DOHH2 (cell line): ENCODE results near the gene UNC79.

Experiments
- H3F3A ChIP-seq: fragments of 200-600 bp; sonication (generic), shearing (Covaris generic); 2 replicates; pipeline ENCODE4 v1.6.0; 2016; ENCODE audit warnings: antibody characterized with exemption, mild to moderate bottlenecking; ENCODE audit not compliant: control insufficient read depth, insufficient read depth
- H3K27ac ChIP-seq: fragments of 200-600 bp; sonication (generic); 2 replicates; pipeline ENCODE4 v1.5.1; 2014; ENCODE audit warnings: low read depth, mild to moderate bottlenecking, low read length, moderate library complexity
- H3K27me3 ChIP-seq: fragments of 200-600 bp; sonication (generic); 2 replicates; pipeline ENCODE4 v1.6.1; 2014; ENCODE audit warnings: mild to moderate bottlenecking, low read length, mixed read lengths; ENCODE audit not compliant: control insufficient read depth
- H3K36me3 ChIP-seq: fragments of 200-600 bp; sonication (generic); 2 replicates; pipeline ENCODE4 v1.6.1; 2014; ENCODE audit warnings: mild to moderate bottlenecking, low read length, moderate library complexity, mixed read lengths; ENCODE audit not compliant: control insufficient read depth
- H3K4me1 ChIP-seq: fragments of 200-600 bp; sonication (generic); 2 replicates; pipeline ENCODE4 v1.6.1; 2014; ENCODE audit warnings: mild to moderate bottlenecking, low read length, mixed read lengths; ENCODE audit not compliant: control insufficient read depth
- H3K4me2 ChIP-seq: fragments of 200-600 bp; sonication (generic); 2 replicates; pipeline ENCODE4 v1.6.0; 2014; ENCODE audit warnings: mild to moderate bottlenecking, low read length, moderate library complexity
- H3K4me3 ChIP-seq: fragments of 200-600 bp; sonication (generic); 2 replicates; pipeline ENCODE4 v1.5.1; 2014; ENCODE audit warnings: mild to moderate bottlenecking, low read length, mixed read lengths
- H3K79me2 ChIP-seq: fragments of 200-600 bp; sonication (generic); 2 replicates; pipeline ENCODE4 v1.6.1; 2014; ENCODE audit warnings: mild to moderate bottlenecking, low read length, mixed read lengths; ENCODE audit not compliant: control insufficient read depth
- H3K9me2 ChIP-seq: fragments of 200-600 bp; sonication (generic); replicated peaks from 2 replicates; pipeline ENCODE4 v1.6.1; 2014; ENCODE audit warnings: mild to moderate bottlenecking, low read length, mixed read lengths; ENCODE audit not compliant: control insufficient read depth
- H3K9me3 ChIP-seq: fragments of 200-600 bp; sonication (generic); 2 replicates; pipeline ENCODE4 v1.6.1; 2014; ENCODE audit warnings: antibody characterized with exemption, low read length, mixed read lengths; ENCODE audit not compliant: control insufficient read depth, insufficient read depth
- H4K20me1 ChIP-seq: fragments of 200-600 bp; sonication (generic); 2 replicates; pipeline ENCODE4 v1.6.0; 2014; ENCODE audit warnings: low read depth, mild to moderate bottlenecking, antibody characterized with exemption, low read length, moderate library complexity; ENCODE audit not compliant: control insufficient read depth, insufficient read depth
- CTCF ChIP-seq: fragments of 200-600 bp; sonication (generic); IDR thresholded peaks from one replicate; pipeline ENCODE4 v1.5.1; 2014; ENCODE audit warnings: antibody characterized with exemption, mild to moderate bottlenecking, low read depth, low read length; ENCODE audit not compliant: poor library complexity, severe bottlenecking
- EZH2phosphoT487 ChIP-seq: fragments of 200-600 bp; sonication (generic); IDR thresholded peaks from 2 replicates; pipeline ENCODE4 v1.6.1; 2017; ENCODE audit warnings: borderline replicate concordance, mild to moderate bottlenecking, antibody characterized with exemption, low read length, moderate library complexity, mixed read lengths

The UNC79 gene

GRCh38 chr14:93727917-93728650, 297.3 kb downstream of the UNC79 start:
- Histone ChIP-seq H3K4me3 (no peak overlapping the region), H3K36me3 (no peaks in the 10 kb centered on the region), H3F3A (no peaks in the 10 kb centered on the region), H3K27ac (no peak overlapping the region), H3K27me3 (no peaks in the 10 kb centered on the region), H4K20me1 (no peaks in the 10 kb centered on the region), H3K9me3 (no peaks in the 10 kb centered on the region), H3K79me2 (no peaks in the 10 kb centered on the region), H3K4me2 (no peak overlapping the region), H3K9me2 (no peaks in the 10 kb centered on the region), H3K4me1 (no peaks in the 10 kb centered on the region)
- TF ChIP-seq EZH2phosphoT487 (no peak), CTCF (no peak)

GRCh38 chr14:93728651-93729016, 297.9 kb downstream of the UNC79 start:
- Histone ChIP-seq H3K27me3 (no peaks in the 10 kb centered on the region), H3K4me1 (no peaks in the 10 kb centered on the region), H3K9me2 (no peaks in the 10 kb centered on the region), H3K27ac (no peak overlapping the region), H3K4me3 (no peak overlapping the region), H3K9me3 (no peaks in the 10 kb centered on the region), H4K20me1 (no peaks in the 10 kb centered on the region), H3K79me2 (no peaks in the 10 kb centered on the region), H3F3A (no peaks in the 10 kb centered on the region), H3K4me2 (no peak overlapping the region), H3K36me3 (no peaks in the 10 kb centered on the region)
- TF ChIP-seq EZH2phosphoT487 (no peak), CTCF (no peak)

- Histone ChIP-seq H3F3A (no peaks in the 10 kb centered on the region), H3K27ac (no peak overlapping the region), H3K27me3 (no peaks in the 10 kb centered on the region), H3K79me2 (no peaks in the 10 kb centered on the region), H4K20me1 (no peaks in the 10 kb centered on the region), H3K9me3 (no peaks in the 10 kb centered on the region), H3K4me1 (no peaks in the 10 kb centered on the region), H3K4me3 (no peak overlapping the region), H3K4me2 (no peak overlapping the region), H3K36me3 (no peaks in the 10 kb centered on the region), H3K9me2 (no peaks in the 10 kb centered on the region)
- TF ChIP-seq CTCF (no peak), EZH2phosphoT487 (no peak)
Measured at GRCh38 chr14:93729993-93730392, 299.3 kb downstream of the UNC79 start.
